HG03097 (cell line): ENCODE measurements around the gene C2orf66.

ENCODE experiments used
- ATAC-seq: cut with Tn5 transposase; IDR thresholded peaks from one replicate; pipeline ENCODE4 v1.9.1; 2021; ENCODE audit not compliant: unreplicated experiment, low FRiP score

Gene C2orf66

GRCh38 chr2:196809260-196809659 is at the start of gene C2orf66:
Gene C2orf66, minus strand, starts transcription at chr2:196809355. Its CDS starts 19 bp downstream, at chr2:196809336.
- no peak for ATAC-seq

DNA sequence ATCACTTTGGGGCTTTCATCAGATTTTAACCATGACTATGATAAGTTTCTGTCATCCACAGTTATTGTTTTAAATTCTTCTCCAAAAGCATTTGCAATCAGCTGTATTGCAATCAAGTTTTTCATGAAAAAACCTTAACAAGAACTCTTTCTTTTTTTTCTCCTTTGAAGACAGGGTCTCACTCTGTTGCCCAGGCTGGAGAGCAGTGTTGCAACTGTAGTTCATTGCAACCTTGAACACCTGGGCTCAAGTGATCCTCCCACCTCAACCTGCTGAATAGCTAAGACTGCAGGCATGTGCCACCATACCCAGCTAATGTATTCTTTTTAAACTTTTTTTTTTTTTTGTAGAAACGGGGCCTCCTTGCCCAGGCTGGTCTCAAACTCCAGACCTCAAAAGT is 45.5 kb upstream of the C2orf66 start:
- no peak for ATAC-seq

DNA sequence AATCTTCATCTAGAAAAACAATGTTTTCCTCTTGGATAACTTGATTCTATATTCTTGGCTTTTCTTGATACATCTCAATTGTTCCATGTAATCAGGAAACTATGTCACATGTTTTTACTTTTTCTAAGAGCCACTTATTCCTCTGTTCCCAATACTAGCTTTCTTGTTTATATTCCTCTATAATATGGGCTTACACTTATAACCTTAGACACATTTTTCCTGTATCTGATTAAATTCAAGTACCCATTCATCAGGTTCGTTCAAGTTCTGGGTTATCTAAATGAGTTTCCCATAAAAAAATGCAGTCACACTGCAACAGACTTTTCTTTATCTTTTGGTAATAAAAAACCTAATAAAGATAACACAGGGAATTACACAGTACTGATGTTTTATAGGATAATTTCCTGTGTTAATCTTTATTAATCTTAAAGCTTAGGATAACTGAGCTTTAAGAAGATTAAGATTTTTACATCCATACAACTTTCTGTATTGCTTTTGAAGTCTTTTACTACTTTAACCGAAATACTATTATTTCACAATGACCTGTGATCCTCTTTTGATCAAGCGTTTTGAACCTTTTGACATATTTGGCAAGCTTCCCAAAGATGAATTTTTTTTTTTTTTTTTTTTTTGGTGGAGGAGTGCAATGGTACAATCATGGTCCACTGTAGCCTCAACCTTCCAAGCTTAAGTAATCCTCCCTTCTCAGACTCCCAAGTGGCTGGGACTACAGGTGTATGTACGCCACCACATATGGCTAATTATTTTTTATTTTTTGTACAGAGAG is 44.3 kb upstream of the C2orf66 start:
- no peak for ATAC-seq

GRCh38 chr2:196851088-196851487 is 41.9 kb upstream of the C2orf66 start:
- no peak for ATAC-seq

- no peak for ATAC-seq
Measured at GRCh38 chr2:196849895-196850294, 40.7 kb upstream of the C2orf66 start.

GRCh38 chr2:196846295-196846694 is 37.1 kb upstream of the C2orf66 start:
- no peak for ATAC-seq

- no peak for ATAC-seq
Measured at GRCh38 chr2:196845371-196845770, 36.2 kb upstream of the C2orf66 start.

DNA sequence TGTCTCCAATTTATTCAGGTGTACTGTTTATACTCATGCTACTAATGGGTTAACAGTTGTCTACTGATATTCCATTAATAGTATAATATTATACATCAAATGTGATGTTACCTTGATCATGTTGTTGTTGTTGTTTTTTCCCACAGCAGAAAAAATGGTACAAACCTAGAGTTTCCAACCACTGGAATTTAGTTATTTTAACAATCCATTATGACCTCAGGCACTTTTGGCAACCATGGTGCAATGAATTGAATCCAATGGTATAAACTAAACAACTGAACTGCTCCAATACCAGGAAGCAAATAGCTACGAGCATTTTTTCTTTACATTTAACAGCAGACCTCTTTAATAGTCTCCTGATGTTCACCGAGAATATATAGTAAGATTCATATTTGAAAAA is 31.0 kb upstream of the C2orf66 start:
- no peak for ATAC-seq

- no peak for ATAC-seq
Measured at GRCh38 chr2:196839574-196839973, 30.4 kb upstream of the C2orf66 start.

DNA sequence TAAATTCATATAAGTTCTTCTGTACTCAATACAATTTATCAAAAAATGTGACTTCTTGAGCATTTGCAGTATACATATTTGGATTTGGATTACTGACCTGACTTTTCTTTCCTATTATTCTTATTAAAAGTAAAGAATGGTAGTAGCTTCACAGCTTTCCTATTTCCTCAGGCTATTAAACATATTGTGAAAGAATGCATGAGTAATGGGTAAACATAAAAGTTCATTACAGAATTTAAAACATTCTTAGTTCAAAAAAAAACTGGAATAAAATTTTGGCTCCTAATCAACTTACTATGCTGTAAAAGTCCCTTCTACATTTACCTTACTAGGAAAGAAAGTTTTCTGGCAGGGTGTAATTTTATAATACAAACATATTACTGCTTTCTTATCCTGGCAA is 27.3 kb upstream of the C2orf66 start:
- no peak for ATAC-seq

GRCh38 chr2:196830701-196831100 is 21.5 kb upstream of the C2orf66 start:
- no peak for ATAC-seq

DNA sequence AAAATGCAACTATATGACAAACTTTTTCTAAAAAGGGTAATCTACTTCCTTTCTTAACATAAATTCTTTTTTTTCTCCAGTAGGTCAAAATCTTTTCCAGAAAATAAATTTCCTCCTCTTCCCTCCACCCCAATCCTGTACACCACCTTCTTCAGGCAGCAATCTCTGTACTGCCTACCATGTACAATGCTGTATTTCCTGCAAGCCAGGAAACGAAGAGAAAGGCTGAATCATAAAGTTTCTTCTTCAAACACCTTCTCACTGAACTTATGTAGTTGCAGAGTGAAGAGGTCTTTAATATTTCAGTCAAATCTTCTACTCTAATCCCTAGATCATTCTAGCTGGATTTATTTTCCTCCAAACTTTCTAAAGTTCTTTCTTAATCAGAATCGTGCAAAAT is 18.2 kb upstream of the C2orf66 start:
- no peak for ATAC-seq

DNA sequence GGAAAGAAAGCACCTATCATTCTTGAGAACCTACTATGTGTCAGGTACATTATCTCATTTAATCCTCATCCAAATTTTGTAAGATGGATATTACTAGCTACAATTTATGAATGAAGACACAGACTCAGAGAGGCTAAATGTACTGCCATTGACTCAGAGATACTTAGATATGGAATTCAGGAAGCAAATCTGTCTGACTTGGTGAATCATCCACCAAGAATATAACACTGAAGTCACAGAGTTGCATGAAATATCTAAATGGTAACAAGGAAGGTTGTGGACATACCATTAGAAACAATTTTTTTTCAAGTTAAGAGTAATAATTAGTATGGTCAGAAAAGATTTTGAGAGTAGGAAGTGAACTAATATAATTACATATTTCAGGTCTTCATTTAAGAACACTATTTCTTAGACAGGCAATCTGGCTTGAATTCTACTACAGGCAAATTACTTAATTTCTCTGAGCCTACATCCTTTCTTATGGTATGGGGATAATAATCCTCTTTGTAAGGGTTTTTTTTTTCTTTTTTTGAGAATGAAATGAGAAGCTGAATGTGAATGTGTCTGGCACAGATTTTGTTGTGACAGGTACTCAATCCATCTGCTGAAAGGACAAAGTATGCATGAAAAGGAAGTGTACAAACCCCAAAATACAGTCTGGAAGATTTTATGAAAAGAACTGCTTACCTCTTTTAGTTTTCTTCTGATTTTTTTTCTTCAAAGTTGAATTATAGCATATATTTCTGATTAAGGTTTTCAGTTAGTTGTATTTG is 14.8 kb upstream of the C2orf66 start:
- no peak for ATAC-seq

- no peak for ATAC-seq
Measured at GRCh38 chr2:196821195-196821594, 12.0 kb upstream of the C2orf66 start.

- no peak for ATAC-seq
Measured at GRCh38 chr2:196808083-196808665, 981 bp downstream of the C2orf66 start.

DNA sequence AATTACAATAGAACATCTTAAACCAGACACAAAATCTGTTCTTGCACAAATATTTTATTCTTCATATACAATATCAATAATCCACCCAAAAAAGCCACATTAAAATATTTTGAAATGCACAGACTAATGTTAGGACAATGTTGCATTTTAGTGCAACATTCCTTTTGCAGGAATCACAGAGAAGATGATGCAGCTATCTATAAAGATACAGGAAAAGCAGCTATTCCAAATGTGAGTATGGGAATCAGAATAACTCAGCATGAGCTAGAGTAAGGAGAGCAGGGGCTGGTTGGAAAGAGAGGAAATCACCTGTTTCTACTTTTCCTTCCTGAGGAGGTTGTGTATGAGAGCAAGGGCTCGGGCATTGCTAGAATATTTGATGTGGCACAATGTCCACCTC is 4.8 kb downstream of the C2orf66 start:
- no peak for ATAC-seq

GRCh38 chr2:196802401-196802800 is 6.8 kb downstream of the C2orf66 start:
- no peak for ATAC-seq

GRCh38 chr2:196801674-196802261 is 7.4 kb downstream of the C2orf66 start:
- no peak for ATAC-seq

DNA sequence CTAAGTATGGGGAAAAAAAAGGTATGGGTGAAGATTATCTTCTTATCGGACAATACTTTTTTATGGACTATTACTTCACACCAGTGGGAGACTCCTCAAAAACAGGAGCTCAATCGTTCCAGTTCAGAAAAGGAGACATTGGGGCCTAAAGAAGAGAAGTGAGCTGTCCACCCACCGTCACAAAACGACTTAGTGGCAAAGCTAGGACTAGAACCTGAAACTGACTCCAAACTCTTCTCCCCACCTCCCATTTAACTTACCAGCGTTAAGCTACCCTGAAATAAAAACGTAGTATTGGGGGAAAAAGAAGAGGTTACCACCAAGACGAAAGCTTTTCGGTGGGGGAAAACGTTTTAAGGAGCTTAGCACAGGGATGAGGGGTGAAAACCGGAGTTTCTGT is 10.2 kb downstream of the C2orf66 start:
- no peak for ATAC-seq

GRCh38 chr2:196792865-196793264 is 16.3 kb downstream of the C2orf66 start:
- no peak for ATAC-seq

DNA sequence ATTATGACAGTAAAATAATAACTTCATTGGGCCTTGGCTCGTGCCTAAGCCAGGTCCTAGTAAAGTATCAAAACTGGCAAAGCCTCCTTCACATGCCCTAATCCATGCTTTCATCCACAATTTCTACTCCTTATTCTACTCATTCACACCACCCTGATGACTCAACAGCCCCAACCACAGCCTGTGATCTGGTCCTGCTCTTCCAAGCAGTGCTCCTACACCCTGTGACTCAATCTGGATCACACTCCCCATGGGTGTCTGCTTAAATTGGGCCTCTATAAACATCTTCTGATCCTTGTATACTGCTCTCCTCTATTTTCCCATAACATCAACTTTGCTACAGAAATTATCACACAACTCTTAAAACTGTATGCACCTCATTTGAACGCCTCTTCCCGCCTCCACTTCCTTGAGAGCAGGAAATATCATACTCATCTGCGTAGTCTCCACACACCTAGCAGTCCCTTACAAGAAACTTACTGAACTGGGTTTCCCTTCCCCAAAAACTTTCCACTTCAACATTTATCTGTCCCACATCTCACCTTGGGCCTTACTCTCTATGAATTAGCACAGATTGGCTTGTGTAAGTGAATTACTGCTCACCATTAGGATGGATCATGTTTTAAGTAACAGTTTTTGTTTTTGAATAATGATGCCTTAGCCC is 25.6 kb downstream of the C2orf66 start:
- ATAC-seq: no peak
